ENCODE measurements around the gene EPHA7.

Gene EPHA7

DNA sequence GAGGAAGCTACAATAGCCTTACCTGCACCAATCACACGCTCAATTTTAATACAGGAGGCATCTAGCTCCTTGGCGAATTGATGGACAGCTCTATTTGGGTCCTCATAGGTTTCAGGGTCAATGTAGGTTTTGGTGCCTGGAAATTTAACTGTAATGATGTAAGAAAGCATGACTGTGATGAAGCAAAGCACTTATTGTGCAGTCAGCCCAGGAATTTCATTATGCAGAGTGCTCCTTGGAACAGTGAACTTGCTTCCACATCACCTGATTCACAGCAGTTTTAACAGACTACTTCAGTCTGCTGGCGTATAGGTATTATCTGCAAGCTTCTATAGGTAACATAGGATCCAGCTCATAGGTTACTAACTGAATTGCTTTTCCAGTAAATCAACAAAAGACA, 160.0 kb downstream of the EPHA7 start:
- no peak for TF ChIP-seq ZC3H10 (CRISPR knock-in tag; IDR thresholded peaks at IDR 0.05)
- no peak for ATAC-seq

GRCh38 chr6:93252930-93253329, 166.4 kb downstream of the EPHA7 start:
- no peak for TF ChIP-seq ISL1 (CRISPR knock-in tag; IDR thresholded peaks at IDR 0.05)
- no peak for TF ChIP-seq ZFP3 (CRISPR knock-in tag; IDR thresholded peaks at IDR 0.05)
- TF ChIP-seq, protein P1, sequence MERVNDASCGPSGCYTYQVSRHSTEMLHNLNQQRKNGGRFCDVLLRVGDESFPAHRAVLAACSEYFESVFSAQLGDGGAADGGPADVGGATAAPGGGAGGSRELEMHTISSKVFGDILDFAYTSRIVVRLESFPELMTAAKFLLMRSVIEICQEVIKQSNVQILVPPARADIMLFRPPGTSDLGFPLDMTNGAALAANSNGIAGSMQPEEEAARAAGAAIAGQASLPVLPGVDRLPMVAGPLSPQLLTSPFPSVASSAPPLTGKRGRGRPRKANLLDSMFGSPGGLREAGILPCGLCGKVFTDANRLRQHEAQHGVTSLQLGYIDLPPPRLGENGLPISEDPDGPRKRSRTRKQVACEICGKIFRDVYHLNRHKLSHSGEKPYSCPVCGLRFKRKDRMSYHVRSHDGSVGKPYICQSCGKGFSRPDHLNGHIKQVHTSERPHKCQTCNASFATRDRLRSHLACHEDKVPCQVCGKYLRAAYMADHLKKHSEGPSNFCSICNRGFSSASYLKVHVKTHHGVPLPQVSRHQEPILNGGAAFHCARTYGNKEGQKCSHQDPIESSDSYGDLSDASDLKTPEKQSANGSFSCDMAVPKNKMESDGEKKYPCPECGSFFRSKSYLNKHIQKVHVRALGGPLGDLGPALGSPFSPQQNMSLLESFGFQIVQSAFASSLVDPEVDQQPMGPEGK (CRISPR knock-in tag; IDR thresholded peaks at IDR 0.05; ENCODE audit: borderline replicate concordance), result no peak
- ATAC-seq, result no peak

- no peak for ATAC-seq
- no peak for TF ChIP-seq ZNF8 (CRISPR knock-in tag; IDR thresholded peaks at IDR 0.05)
- no peak for TF ChIP-seq ZFP30 (CRISPR knock-in tag; IDR thresholded peaks at IDR 0.05)
- TF ChIP-seq CSDC2 (CRISPR knock-in tag; IDR thresholded peaks at IDR 0.05), result no peak
- no peak for TF ChIP-seq ISL1 (CRISPR knock-in tag; IDR thresholded peaks at IDR 0.05)
- TF ChIP-seq OSR1 (CRISPR knock-in tag; IDR thresholded peaks at IDR 0.05), result no peak
- no peak for TF ChIP-seq CREB5 (CRISPR knock-in tag; IDR thresholded peaks at IDR 0.05; ENCODE audit: low read depth)
- TF ChIP-seq GLIS3 (CRISPR knock-in tag; IDR thresholded peaks at IDR 0.05), result no peak
- TF ChIP-seq, protein P2, sequence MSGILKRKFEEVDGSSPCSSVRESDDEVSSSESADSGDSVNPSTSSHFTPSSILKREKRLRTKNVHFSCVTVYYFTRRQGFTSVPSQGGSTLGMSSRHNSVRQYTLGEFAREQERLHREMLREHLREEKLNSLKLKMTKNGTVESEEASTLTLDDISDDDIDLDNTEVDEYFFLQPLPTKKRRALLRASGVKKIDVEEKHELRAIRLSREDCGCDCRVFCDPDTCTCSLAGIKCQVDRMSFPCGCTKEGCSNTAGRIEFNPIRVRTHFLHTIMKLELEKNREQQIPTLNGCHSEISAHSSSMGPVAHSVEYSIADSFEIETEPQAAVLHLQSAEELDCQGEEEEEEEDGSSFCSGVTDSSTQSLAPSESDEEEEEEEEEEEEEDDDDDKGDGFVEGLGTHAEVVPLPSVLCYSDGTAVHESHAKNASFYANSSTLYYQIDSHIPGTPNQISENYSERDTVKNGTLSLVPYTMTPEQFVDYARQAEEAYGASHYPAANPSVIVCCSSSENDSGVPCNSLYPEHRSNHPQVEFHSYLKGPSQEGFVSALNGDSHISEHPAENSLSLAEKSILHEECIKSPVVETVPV (CRISPR knock-in tag; IDR thresholded peaks at IDR 0.05), result no peak
- TF ChIP-seq RARB (CRISPR knock-in tag; IDR thresholded peaks at IDR 0.05), result no peak
- no peak for TF ChIP-seq ZNF70 (CRISPR knock-in tag; IDR thresholded peaks at IDR 0.05)
- TF ChIP-seq, protein P3, sequence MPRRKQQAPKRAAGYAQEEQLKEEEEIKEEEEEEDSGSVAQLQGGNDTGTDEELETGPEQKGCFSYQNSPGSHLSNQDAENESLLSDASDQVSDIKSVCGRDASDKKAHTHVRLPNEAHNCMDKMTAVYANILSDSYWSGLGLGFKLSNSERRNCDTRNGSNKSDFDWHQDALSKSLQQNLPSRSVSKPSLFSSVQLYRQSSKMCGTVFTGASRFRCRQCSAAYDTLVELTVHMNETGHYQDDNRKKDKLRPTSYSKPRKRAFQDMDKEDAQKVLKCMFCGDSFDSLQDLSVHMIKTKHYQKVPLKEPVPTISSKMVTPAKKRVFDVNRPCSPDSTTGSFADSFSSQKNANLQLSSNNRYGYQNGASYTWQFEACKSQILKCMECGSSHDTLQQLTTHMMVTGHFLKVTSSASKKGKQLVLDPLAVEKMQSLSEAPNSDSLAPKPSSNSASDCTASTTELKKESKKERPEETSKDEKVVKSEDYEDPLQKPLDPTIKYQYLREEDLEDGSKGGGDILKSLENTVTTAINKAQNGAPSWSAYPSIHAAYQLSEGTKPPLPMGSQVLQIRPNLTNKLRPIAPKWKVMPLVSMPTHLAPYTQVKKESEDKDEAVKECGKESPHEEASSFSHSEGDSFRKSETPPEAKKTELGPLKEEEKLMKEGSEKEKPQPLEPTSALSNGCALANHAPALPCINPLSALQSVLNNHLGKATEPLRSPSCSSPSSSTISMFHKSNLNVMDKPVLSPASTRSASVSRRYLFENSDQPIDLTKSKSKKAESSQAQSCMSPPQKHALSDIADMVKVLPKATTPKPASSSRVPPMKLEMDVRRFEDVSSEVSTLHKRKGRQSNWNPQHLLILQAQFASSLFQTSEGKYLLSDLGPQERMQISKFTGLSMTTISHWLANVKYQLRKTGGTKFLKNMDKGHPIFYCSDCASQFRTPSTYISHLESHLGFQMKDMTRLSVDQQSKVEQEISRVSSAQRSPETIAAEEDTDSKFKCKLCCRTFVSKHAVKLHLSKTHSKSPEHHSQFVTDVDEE (CRISPR knock-in tag; IDR thresholded peaks at IDR 0.05), result no peak
- TF ChIP-seq ESRRG (CRISPR knock-in tag; IDR thresholded peaks at IDR 0.05), result no peak
- no peak for TF ChIP-seq ZFP3 (CRISPR knock-in tag; IDR thresholded peaks at IDR 0.05)
- TF ChIP-seq TOX (CRISPR knock-in tag; IDR thresholded peaks at IDR 0.05; ENCODE audit: borderline replicate concordance), result no peak
Measured at GRCh38 chr6:93248631-93249030, 170.7 kb downstream of the EPHA7 start.

DNA sequence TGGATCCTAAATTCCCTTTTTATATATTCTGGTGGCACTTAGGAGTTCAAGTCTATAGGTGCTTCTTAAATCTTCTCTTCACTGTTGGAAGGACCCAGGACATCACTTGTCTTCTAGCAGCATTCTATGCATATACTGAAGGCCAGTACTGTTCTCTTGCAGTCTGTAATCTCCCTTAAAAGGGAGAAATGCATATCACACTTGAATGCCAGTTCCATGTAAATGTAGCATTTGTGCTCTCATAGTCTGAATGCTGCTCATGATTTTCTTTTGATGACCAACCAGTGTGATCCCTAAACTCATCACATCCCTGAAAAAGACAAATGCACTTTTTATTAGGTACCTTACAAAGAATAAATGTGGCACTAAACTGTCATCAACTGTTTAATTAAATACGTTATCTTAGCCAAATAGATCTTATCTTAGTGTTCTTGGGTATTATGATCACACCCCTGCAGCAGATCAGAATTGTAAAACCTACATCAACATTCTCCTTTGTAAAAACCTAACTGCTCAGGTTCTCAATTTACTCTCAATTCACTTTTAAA, 176.1 kb downstream of the EPHA7 start:
- ATAC-seq, result no peak
- TF ChIP-seq ARNTL (CRISPR knock-in tag; IDR thresholded peaks at IDR 0.05; ENCODE audit: borderline replicate concordance, low read depth), result no peak
- no peak for TF ChIP-seq TOX (CRISPR knock-in tag; IDR thresholded peaks at IDR 0.05; ENCODE audit: borderline replicate concordance)
- TF ChIP-seq PPARA (CRISPR knock-in tag; IDR thresholded peaks at IDR 0.05; ENCODE audit: borderline replicate concordance), result no peak
- no peak for TF ChIP-seq GLIS3 (CRISPR knock-in tag; IDR thresholded peaks at IDR 0.05)
- TF ChIP-seq SNAI2 (CRISPR knock-in tag; IDR thresholded peaks at IDR 0.05), result no peak
- no peak for TF ChIP-seq TCF4 (CRISPR knock-in tag; IDR thresholded peaks at IDR 0.05; ENCODE audit: borderline replicate concordance)
- TF ChIP-seq ZNF565 (CRISPR knock-in tag; conservative IDR thresholded peaks at IDR 0.05; ENCODE audit: low read depth), result no peak
- TF ChIP-seq ISL1 (CRISPR knock-in tag; IDR thresholded peaks at IDR 0.05), result no peak
- TF ChIP-seq ZC3H10 (CRISPR knock-in tag; IDR thresholded peaks at IDR 0.05), result no peak
- TF ChIP-seq, protein P2 (CRISPR knock-in tag; IDR thresholded peaks at IDR 0.05), result no peak
- TF ChIP-seq, protein P1 (CRISPR knock-in tag; IDR thresholded peaks at IDR 0.05; ENCODE audit: borderline replicate concordance), result no peak
- TF ChIP-seq BACH2 (CRISPR knock-in tag; IDR thresholded peaks at IDR 0.05; ENCODE audit: borderline replicate concordance), result no peak
- TF ChIP-seq ESRRG (CRISPR knock-in tag; IDR thresholded peaks at IDR 0.05), result no peak
- TF ChIP-seq CREB5 (CRISPR knock-in tag; IDR thresholded peaks at IDR 0.05; ENCODE audit: low read depth), result no peak
- TF ChIP-seq ZNF8 (CRISPR knock-in tag; IDR thresholded peaks at IDR 0.05), result no peak
- no peak for TF ChIP-seq ZFP30 (CRISPR knock-in tag; IDR thresholded peaks at IDR 0.05)
